H1 (cell line): ENCODE results near the gene MPPED2. TPM values are rescaled to one million over a fixed set of nuclear protein-coding genes. Genes with fewer than 3 reads are reported as not detected.

Experiments
- CHD1 ChIP-seq: IDR thresholded peaks from 2 replicates; pipeline ENCODE4 v1.6.1; 2012; ENCODE audit warnings: low read depth, low read length, improper control_type of control experiment
- RAD21 ChIP-seq, 2 experiments: IDR thresholded peaks in 1 of 2; conservative IDR thresholded peaks in 1 of 2; 2 replicates each; pipeline ENCODE4 v1.6.1; 2011; ENCODE audit warnings: low read depth in 2 of 2, low read length in 2 of 2, improper control_type of control experiment in 1 of 2, inconsistent platforms in 1 of 2, mild to moderate bottlenecking in 1 of 2, moderate library complexity in 1 of 2
- SIN3A ChIP-seq, 2 experiments: IDR thresholded peaks in 1 of 2; conservative IDR thresholded peaks in 1 of 2; 2 replicates each; pipeline ENCODE4 v1.6.1; 2011 to 2012; ENCODE audit warnings: low read length in 2 of 2, improper control_type of control experiment in 1 of 2, low read depth in 1 of 2, mild to moderate bottlenecking in 1 of 2
- SIRT6 ChIP-seq: IDR thresholded peaks from one replicate; pipeline ENCODE4 v1.7.1; 2012; ENCODE audit warnings: low read length, inconsistent platforms
- polyA plus RNA-seq, 7 experiments: library from polyadenylated mRNA; depleted of rRNA in 3 of 7; stranded (reverse) in 5 of 7; unstranded in 2 of 7; fragments of >200 nt in 5 of 7; fragments of 200-250 nt in 2 of 7; gene quantifications; 1 replicate in 5 of 7; 2 replicates in 1 of 7; 4 replicates in 1 of 7; pipeline versions ENCODE4 v1.2.1 to v1.2.3, GENCODE V29; 2011 to 2013; ENCODE audit warnings: missing spikeins in 2 of 7, mixed read lengths in 2 of 7
- total RNA-seq: library from RNA; stranded (reverse); fragmentation: NEBNext Ultra II Directional; extraction: Animal tissue kit (Norgen Biotek cat#: 25700); gene quantifications from 2 replicates; pipeline ENCODE4 v1.2.1, GENCODE V29; 2021
- TF ChIP-seq, protein P1 (sequence below): IDR thresholded peaks from 2 replicates; pipeline ENCODE4 v1.6.1; 2012; ENCODE audit warnings: low read length, inconsistent platforms

The MPPED2 gene
- total and polyA plus RNA-seq, 2 of the 8 experiments (the other 6 are each of a cell fraction or from before 2014, with no cell fraction given), result 1.3 to 3.5 TPM

- TF ChIP-seq RAD21 (IDR thresholded peaks at IDR 0.05 in 1 of 2, conservative IDR thresholded peaks at IDR 0.05 in 1 of 2; ENCODE audit: low read depth in 2 of 2, low read length in 2 of 2) (no peak), CHD1 (no peak), SIRT6 (no peak), SIN3A (conservative IDR thresholded peaks at IDR 0.05 in 1 of 2, IDR thresholded peaks at IDR 0.05 in 1 of 2; ENCODE audit: low read depth in 1 of 2, low read length in 2 of 2) (no peak)
- TF ChIP-seq, protein P1, sequence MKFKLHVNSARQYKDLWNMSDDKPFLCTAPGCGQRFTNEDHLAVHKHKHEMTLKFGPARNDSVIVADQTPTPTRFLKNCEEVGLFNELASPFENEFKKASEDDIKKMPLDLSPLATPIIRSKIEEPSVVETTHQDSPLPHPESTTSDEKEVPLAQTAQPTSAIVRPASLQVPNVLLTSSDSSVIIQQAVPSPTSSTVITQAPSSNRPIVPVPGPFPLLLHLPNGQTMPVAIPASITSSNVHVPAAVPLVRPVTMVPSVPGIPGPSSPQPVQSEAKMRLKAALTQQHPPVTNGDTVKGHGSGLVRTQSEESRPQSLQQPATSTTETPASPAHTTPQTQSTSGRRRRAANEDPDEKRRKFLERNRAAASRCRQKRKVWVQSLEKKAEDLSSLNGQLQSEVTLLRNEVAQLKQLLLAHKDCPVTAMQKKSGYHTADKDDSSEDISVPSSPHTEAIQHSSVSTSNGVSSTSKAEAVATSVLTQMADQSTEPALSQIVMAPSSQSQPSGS, result no peak
Measured at GRCh38 chr11:30380846-30381245, 205.3 kb downstream of the MPPED2 start (continued).
